LNCaP clone FGC (cell line): ENCODE measurements around the gene SLC25A21.

ENCODE experiments used
- DNase-seq: peaks from one replicate; pipeline ENCODE4 v3.0.0-alpha.2; 2011; ENCODE audit warnings: low read depth
- H3K4me3 ChIP-seq: 2 replicates; pipeline ENCODE4 v1.5.1; 2011; ENCODE audit warnings: mild to moderate bottlenecking, low read depth, low read length, control low read depth
- TF ChIP-seq, protein P1 (sequence below): IDR thresholded peaks from 2 replicates; pipeline ENCODE4 v1.5.1; 2012; ENCODE audit warnings: mild to moderate bottlenecking; ENCODE audit not compliant: control insufficient read depth, insufficient read depth; ENCODE audit errors: extremely low read depth

The SLC25A21 gene

DNA sequence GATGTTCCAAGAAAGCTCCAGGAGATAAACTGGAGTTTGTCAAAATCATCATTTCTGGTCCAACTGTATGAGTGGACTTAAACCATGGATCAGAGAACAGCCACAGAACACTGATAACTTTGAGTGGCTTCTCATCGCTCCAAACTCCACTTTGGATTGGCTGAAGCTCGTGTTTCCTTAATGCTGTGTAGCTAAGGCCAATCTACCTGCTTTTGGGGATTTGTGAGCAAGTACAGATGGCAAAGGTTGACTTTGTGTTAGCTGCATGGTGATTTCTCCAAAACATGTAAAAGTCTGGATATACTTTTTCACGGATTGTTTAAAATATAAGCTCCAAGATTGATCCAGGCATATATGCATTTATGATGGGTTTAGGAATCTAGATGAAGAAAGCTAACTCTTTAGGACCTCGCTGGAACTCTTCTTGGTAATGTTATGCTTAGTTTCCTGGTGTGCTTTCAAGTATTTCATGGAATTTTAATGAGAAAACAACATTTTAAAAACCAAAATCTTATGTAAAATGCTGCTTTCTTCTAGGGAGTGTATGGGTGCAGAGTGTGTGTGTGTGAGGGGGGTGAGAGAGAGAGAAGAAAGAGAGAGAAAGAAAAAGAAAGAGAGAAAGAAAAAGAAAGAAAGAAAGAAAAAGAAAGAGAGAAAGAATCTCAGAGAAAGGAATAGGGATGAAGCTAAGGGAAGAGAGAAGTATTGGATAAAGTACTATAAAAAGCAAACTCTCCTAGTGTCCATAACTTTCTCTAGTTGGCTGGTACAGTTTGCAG, 522.3 kb downstream of the SLC25A21 start:
- no peak overlapping the region for H3K4me3 ChIP-seq
- DNase-seq = no peak
- TF ChIP-seq, protein P1, sequence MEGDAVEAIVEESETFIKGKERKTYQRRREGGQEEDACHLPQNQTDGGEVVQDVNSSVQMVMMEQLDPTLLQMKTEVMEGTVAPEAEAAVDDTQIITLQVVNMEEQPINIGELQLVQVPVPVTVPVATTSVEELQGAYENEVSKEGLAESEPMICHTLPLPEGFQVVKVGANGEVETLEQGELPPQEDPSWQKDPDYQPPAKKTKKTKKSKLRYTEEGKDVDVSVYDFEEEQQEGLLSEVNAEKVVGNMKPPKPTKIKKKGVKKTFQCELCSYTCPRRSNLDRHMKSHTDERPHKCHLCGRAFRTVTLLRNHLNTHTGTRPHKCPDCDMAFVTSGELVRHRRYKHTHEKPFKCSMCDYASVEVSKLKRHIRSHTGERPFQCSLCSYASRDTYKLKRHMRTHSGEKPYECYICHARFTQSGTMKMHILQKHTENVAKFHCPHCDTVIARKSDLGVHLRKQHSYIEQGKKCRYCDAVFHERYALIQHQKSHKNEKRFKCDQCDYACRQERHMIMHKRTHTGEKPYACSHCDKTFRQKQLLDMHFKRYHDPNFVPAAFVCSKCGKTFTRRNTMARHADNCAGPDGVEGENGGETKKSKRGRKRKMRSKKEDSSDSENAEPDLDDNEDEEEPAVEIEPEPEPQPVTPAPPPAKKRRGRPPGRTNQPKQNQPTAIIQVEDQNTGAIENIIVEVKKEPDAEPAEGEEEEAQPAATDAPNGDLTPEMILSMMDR = no peak

DNA sequence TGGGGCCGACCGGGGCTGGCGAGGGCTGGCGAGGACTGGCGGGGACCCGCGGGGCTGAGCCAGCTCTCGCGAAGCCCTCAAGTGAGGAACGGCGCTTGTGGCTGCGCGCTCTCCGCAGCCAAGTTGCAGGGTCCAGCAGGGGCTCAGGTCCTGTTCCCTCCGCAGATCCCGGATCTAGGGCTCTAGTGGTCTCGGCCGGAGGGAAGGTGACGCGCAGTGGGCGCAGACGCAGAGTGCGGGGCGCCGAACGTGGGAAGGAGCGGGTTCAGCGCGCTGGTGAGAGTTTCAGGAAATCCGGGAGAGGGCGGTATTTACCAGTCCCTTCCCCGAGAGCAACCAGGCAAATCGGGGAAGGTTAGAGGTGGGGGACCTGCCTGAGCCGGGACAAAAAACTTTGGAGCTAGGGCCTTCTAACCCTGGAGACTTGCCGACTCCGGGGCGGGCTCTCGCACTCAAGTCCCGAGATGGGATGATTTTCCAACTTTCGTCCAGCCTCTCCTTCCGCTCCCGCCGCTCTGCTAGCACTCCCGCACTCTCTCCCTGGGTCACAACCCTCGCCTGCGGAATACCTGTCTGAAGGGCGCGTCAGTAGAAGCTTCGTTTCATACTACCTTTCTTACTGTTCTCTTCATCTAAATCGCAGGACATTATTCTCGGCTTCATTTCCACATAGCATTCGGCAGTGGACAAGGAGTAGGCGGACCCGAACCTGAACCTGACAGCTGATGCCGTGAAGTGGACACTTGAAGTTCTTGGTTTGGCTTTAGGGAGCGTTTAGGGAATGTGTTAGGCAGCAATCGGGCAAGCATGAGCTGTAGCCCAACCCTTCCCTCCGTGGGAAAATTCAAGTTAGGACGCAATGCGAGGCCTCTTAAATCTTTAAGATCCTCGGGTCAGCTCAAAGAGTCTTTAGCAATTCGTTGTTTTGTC, 524.3 kb downstream of the SLC25A21 start:
- peak overlapping the region; percentile 50 for H3K4me3 ChIP-seq
- TF ChIP-seq, protein P1 = peak; percentile 57

DNA sequence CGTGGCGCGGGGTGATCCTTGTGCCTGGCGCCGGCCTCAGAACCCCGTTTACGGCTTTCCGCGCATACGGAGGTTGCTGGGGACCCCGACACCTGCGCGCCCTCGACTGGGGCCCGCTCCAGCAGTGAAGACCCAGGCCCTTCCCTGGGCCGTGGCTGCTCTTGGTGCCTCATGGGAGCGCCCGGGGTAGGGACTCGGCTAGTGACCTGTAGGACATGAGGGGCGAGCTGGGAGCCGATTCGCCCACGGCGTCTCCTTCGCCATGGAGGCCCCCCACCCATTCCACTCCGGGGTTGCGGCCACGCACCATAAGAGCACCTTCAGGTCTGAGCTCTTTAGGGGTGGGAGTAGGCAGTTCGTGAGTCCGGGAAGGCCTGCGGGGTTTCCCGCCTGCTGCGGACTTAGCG, 525.0 kb downstream of the SLC25A21 start:
- H3K4me3 ChIP-seq = peak overlapping the region; percentile 50
- no peak for DNase-seq
- TF ChIP-seq, protein P1 = no peak

More for the DNA sequence above, 524.3 kb downstream of the SLC25A21 start:
- DNase-seq = no peak

DNA sequence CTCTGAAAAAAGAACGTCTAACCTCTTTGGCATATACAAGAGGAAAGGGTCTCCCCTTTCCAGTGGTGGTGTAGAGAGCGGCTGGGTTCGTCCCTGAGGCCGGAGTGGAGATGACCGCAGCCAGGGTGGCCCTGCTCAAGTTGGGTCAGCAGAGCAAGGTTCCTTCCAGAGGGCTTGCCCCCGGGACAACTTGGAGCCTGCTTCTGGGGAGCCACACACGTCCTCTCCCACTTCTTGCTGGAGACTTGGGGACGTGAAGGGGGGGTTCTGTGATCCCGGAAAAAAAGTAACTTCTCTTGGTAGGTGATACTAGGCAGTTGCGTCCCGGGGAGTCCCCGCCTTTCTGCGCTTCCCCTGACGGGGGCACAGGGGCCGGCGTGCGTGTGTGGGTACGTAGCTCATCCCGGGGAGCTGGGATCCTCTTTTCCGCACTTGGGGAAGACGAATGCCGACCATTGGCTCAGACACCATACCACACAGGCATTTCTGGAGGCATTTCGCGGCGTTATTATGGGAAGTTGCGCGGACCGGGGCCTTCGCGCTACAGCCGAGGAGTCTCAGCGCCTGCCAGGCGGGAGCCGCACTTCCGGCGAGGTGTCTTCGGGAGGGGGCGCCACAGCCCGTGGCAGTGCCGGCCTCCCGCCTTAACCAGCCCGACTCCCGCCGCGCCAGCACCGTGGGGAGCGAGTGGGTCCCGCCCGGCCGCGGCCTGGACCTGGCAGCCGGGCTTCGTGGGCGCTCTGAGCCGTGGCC, 525.6 kb downstream of the SLC25A21 start:
- no peak for DNase-seq
- TF ChIP-seq, protein P1 = no peak
- H3K4me3 ChIP-seq = no peak overlapping the region

DNA sequence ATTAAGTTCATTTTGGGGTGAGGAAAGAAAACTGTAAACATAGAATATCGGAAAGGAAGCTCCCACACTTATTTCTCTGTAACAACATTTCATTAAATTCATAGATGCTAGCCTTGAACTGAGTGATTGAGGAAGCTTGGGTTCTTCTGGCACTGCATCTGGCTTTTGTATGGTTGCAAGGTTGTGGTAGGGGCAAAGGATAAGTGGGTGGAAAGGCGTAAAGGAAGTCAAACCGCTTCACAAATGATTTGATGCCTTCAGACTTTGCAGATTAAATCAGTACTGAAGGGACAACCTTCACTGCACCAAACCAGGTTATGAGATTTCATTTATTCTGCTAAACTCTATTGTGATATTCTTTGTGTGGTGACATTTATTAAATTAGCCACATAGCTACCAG, 538.8 kb downstream of the SLC25A21 start:
- TF ChIP-seq, protein P1 = no peak
- DNase-seq = no peak
- no peak overlapping the region for H3K4me3 ChIP-seq
